ENCODE measurements around the gene CDH1.

CDH1 gene

DNA sequence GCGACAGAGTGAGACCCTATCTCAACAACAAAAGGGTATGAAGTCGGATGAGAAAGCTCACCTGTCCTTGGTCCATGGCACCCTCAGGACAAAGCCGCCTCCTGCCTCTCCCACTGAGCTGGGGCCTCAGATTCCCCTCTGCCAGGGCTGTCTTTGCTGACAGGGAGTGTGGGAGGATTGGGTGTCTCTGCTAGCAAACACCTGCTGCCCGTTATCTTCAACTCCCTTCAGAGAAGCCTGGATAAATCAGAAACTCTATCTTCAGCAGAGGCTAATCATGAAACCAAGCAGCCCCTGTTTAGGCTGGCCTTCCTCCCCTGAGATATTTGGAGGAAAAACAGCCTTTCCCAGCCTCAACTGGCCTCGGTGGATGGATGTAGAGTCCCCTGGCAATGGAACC, 36.3 kb upstream of the CDH1 start:
- in situ Hi-C loops (cut with HindIII; ENCODE audit: low pct_ligation_motif_present, low sequenced_read_pairs), result no loop called here
- no peak for TF ChIP-seq CTCF (IDR thresholded peaks at IDR 0.05; ENCODE audit: low read depth, low read length, missing control alignments)
- Histone ChIP-seq H3K4me3 (ENCODE audit: low read depth, low read length) (no peak overlapping the region), H3K27ac (no peak overlapping the region), H3K27me3 (replicated peaks) (no peaks in the 10 kb centered on the region), H3K36me3 (replicated peaks) (no peaks in the 10 kb centered on the region)
- no peak for DNase-seq

DNA sequence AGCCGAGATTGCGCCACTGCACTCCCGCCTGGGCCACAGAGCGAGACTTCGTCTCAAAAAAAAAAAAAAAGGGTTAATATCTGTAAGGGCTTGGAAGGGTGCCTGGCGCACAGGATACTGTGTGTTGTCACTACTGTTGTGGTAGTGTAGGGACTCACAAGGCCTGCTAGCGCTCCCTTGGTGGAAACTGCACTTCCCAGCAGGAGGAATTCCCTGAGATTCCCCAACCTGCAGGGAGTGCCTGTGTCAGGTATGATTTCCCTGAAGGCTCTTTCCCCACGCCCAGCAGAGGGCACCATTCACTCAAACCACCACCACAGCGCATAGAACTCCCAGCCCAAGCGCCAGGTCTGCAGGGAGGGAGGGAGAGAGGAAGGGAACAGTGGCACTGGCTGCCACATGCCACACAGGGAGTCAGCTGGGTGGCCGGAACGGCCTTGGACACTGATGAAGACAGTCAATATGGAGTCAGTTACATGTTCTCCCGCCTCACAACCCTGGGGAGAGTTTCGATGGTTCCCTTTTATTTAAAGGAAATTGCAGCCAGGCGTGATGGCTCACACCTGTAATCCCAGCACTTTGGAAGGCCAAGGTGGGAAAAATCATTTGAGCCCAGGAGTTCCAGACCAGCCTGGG, 32.7 kb upstream of the CDH1 start:
- in situ Hi-C loops (cut with HindIII; ENCODE audit: low pct_ligation_motif_present, low sequenced_read_pairs), result no loop called here
- peak; percentile 63 for DNase-seq
- TF ChIP-seq CTCF (IDR thresholded peaks at IDR 0.05; ENCODE audit: low read depth, low read length, missing control alignments), result peak; percentile 93
- no peak overlapping the region for H3K4me3 ChIP-seq (ENCODE audit: low read depth, low read length)
- no peak overlapping the region for H3K27ac ChIP-seq
- no peaks in the 10 kb centered on the region for H3K36me3 ChIP-seq (replicated peaks)
- no peaks in the 10 kb centered on the region for H3K27me3 ChIP-seq (replicated peaks)

GRCh38 chr16:68707340-68708152, 29.5 kb upstream of the CDH1 start:
- Histone ChIP-seq H3K27ac (no peak overlapping the region), H3K4me3 (ENCODE audit: low read depth, low read length) (no peak overlapping the region), H3K27me3 (replicated peaks) (no peaks in the 10 kb centered on the region), H3K36me3 (replicated peaks) (no peaks in the 10 kb centered on the region)
- peak; percentile 27 for DNase-seq
- in situ Hi-C loops (cut with HindIII; ENCODE audit: low pct_ligation_motif_present, low sequenced_read_pairs), result no loop called here
- peak; percentile 70 for TF ChIP-seq CTCF (IDR thresholded peaks at IDR 0.05; ENCODE audit: low read depth, low read length, missing control alignments)

DNA sequence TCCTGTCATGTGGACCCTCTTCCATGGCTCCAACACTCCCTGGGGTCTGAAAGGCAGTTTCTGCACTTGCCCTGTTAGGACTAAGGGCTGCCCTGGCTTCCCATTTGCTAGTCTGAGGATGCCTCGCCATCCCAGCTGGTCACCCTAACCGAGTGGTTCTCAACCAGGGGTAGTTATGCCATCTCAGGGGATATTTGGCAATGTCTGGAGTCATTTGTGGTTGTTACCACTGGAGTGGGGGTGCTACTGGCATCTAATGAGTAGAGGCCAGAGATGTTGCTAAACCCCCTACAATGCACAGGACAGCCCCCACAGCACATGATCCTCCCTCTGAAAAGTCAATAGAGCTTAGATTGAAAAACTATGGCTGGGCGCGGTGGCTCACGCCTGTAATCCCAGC, 26.9 kb upstream of the CDH1 start:
- no peaks in the 10 kb centered on the region for H3K36me3 ChIP-seq (replicated peaks)
- in situ Hi-C loops (cut with HindIII; ENCODE audit: low pct_ligation_motif_present, low sequenced_read_pairs), result no loop called here
- DNase-seq, result no peak
- no peak for TF ChIP-seq CTCF (IDR thresholded peaks at IDR 0.05; ENCODE audit: low read depth, low read length, missing control alignments)
- H3K4me3 ChIP-seq (ENCODE audit: low read depth, low read length), result no peak overlapping the region
- no peak overlapping the region for H3K27ac ChIP-seq
- H3K27me3 ChIP-seq (replicated peaks), result no peaks in the 10 kb centered on the region

- H3K4me3 ChIP-seq (ENCODE audit: low read depth, low read length), result no peak overlapping the region
- H3K36me3 ChIP-seq (replicated peaks), result no peaks in the 10 kb centered on the region
- DNase-seq, result no peak
- no peak for TF ChIP-seq CTCF (IDR thresholded peaks at IDR 0.05; ENCODE audit: low read depth, low read length, missing control alignments)
- in situ Hi-C loops (cut with HindIII; ENCODE audit: low pct_ligation_motif_present, low sequenced_read_pairs), result no loop called here
- H3K27me3 ChIP-seq (replicated peaks), result no peaks in the 10 kb centered on the region
- no peak overlapping the region for H3K27ac ChIP-seq
Observed at GRCh38 chr16:68711421-68712139, 25.5 kb upstream of the CDH1 start.
